NCI-H345 treated with DMSO at 0.1 percent for 48 hours (cell line): ENCODE measurements around the gene ZBTB20.

Experiments
- DNase-seq: peaks from one replicate; lab custom pipeline; 2025; ENCODE audit not compliant: unreplicated experiment; lab: John Stamatoyannopoulos, UW

ZBTB20 gene

DNA sequence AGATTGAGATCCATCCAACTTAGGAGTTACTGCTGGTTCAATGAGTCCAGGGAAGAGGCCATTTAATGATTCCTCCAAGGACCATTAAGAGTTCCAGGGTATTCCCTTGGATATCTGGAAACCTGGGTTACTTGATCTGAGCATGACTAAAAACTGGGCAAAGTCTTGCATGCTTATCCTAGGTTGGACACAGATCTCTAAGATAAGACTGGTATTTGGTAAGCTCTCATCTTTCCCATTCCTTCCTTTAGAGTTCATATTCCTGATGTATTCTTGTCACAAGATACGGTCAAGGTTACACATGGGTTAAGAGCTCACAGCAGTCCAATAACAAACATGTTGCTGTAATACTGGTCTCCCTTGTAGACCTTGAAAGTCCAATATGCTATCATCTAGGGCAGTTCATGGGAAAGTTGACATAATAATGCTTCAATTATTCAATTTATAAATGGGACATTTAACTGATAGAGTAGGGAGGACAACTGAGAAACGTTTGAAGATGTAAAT, 551.5 kb downstream of the ZBTB20 start:
- DNase-seq = no peak

DNA sequence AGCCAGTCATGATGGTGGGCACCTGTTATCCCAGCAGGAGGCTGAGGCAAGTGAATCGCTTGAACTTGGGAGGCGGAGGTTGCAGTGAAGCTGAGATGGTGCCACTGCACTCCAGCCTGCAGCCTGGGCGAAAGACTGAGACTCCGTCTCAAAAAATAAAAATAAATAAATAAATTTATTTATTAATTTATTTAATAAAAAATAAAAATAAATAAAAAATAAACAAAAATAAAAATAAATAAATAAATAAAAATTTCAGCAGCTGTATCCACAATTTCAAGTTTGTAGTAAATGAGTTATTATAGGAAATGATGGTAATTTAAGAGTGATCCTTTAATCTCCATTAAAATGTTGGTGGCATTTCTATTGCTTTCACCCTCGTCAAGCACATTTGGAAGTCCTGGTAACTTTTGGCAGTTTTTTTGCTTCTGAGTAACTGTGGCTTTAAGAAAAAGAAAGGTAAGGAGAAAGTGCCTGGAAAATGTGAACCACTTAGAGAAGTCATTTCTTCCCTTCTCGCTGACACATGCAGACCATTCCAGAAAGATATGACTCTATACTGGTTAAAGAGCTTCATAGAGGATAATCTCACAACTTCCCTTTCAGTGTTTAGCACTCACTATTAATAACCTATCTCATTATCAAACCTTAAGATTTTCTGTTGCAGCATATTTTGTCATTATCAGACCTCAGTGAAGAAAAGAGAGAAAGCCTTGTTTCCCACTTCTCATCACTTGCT, 556.6 kb downstream of the ZBTB20 start:
- DNase-seq = no peak

GRCh38 chr3:114587986-114588385, 559.1 kb downstream of the ZBTB20 start:
- DNase-seq = no peak

- DNase-seq = no peak
These were observed 561.0 kb downstream of the ZBTB20 start for GRCh38 chr3:114586119-114586518.

- no peak for DNase-seq
These were observed 561.4 kb downstream of the ZBTB20 start for GRCh38 chr3:114585687-114586086.

GRCh38 chr3:114584734-114585371, 562.2 kb downstream of the ZBTB20 start:
- no peak for DNase-seq

- DNase-seq = no peak
These were observed 564.2 kb downstream of the ZBTB20 start for GRCh38 chr3:114582929-114583328.

DNA sequence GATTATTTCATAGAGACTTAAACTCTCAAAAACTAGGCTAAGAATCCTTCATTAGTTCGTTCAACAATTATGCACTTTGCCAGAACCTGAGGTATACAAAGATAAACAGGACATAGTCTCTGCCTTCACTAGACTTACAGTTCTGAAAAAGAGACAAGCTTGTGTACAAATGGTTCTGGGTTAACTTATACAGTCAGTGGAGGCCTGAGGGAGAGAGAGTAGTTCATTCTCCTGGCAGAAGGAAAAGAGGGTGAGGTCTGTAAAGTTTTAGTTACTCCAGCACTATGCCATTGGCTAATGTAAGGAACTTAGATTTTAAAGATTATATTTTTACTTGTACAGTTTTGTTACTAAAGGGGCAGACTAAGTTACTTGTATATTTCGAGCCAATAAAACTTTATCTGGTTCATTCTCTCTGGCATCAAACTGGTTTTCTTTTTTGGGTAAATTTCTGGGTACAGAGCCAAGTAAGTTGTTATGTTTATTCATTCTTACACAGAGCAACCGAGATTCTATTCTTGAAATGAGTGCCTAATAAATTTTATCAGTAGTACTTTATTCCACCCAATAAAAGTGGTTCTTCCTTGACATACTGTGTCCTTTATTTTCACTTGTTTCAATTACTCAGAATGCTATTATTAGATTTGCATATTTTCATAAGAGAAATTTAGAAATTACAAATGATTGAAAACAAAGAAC, 574.6 kb downstream of the ZBTB20 start:
- DNase-seq = no peak

GRCh38 chr3:114571363-114571762, 575.7 kb downstream of the ZBTB20 start:
- no peak for DNase-seq

GRCh38 chr3:114569186-114569585, 577.9 kb downstream of the ZBTB20 start:
- DNase-seq = no peak

DNA sequence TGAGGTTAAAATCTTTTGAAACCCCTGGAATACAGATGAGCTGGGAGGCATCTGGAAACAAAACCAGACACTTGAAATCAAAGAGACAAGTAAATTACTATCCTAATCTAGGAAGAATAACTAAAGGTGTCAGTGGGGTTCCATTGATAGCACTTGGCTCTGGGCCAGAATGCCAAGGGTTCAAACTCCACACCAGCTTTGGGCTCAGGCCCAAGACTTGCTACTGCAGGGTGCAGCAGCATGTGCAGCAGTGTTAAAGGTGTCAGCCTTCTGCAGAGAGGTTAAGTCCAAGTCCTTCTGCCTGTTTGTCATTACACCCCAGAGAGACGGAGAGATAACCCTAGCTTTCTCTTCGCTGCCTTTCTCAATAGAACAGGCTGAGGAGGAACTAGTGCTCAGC, 579.3 kb downstream of the ZBTB20 start:
- peak; percentile 26 for DNase-seq

DNA sequence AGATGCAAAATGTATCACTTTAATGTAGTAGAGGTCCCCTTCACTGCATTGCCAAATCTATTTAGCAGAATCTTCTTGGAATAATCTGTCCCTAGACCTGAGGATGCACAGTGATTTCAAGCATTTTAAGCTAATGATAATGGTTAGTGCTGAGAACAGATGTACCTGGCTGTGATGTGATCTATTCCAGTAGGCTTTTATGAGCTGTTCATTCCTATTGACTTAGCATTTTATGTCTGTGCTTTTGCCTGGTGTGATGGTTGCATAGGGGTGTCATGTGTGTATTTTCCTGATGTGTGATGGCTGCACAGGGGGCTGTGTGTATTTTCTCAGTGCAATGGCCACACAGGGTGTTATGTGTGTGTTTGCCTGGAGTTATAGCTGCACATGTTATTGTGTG, 580.3 kb downstream of the ZBTB20 start:
- DNase-seq = no peak

DNA sequence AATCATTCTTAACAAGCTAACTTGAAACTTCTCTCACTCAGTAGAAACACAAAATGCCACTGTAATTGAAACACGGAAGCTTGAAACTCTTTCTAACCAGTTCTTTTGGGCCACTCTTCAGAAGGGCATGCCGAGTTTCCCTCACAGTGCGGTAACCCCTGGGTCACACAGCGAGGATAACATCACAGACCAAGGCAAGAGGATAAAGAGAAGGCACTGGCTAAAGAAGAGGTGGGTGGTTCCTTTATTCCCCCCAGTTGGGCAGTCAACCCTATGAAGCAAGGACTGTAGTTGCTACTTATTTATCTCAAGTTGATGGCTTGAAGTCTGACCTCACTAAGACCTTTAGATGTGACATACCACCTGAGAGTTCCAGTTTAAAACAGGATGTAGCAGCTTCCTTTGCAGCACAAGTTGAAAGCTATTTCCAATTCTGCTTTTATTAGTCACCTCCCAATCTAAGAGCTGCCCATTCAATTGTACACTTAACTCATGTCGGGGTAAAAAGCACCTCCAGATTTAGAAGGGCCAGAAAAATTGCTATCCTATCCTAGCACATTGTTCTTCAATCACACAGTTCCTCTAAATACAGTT, 580.8 kb downstream of the ZBTB20 start:
- no peak for DNase-seq

GRCh38 chr3:114565216-114565615, 581.9 kb downstream of the ZBTB20 start:
- no peak for DNase-seq

- DNase-seq = no peak
These were observed 583.4 kb downstream of the ZBTB20 start for GRCh38 chr3:114563720-114564119.

DNA sequence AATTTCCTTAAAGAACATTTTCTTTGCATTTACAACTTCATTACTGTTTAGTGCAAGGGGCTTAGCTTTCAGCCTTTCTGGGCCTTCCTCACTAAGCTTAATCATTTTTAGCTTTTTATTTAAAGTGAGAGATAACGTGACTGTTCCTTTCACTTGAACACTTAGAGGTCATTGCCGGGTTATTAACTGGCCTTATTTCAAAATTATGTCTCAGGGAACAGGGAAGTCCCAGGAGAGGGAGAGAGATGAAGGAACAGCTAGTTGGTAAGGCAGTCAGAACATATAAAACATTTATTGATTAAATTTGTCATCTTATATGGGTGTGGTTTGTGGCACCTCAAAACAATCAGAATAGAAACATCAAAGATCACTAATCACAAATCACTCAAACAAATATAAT, 584.5 kb downstream of the ZBTB20 start:
- no peak for DNase-seq

DNA sequence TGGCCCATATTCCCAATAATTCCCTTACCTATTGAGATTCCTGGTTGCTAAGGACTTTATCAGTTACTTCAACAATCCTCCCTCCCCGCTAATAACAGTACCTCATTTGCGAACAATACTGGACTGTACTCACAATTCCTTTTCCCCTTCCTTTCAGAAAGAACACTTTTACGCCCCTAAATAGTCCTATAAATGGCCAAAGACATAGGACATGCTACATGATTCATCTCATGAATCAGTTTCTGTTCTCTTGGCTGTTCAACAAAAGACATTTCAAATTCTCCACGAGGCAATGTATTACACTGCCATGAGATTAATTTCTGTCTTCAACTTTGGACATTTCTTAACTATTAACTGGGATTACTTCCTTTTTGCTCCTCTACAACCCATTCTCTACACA, 588.8 kb downstream of the ZBTB20 start:
- DNase-seq = no peak

DNA sequence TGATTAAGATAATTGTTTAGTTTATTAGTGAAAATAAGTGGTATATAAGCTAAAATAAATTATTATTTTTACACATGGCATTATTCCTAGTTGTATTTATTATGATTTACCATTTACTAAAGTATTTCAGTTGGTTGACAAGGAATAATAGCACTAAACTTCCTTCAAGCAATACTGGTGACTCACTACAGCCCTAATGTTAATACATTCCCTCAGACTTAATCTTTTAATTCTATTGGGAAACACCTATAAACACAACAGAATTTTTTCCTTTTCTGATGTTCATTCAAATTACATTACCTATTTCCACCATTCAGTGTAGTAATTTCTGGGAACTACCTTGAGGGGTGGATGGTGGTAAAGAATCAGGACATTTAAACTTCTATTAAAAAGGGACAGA, 589.3 kb downstream of the ZBTB20 start:
- DNase-seq = no peak

DNA sequence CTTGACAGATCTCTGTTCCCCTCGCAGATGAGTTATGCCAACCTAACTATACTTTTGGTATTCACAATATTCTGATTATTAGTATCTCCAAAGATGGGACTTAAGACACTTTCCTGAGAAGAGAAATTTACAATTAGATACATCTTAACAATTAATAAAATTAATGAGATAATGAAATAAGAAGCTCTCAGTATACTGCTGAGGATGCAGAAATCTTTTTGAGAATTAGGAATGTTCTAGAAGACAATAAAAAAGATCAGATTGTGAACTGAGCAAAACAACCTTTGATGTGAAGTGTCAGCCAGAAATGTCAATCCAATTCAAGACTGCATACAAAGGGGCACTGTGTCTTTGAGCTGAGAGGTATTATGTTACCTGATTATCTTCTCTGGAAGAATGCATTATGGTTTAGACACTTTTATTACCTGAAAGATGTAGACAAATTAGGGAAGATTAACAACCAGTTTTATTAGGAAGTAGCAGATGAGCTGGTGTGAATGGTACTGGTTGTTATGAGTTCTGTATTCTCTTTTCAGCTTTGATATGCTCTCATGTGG, 590.4 kb downstream of the ZBTB20 start:
- no peak for DNase-seq

DNA sequence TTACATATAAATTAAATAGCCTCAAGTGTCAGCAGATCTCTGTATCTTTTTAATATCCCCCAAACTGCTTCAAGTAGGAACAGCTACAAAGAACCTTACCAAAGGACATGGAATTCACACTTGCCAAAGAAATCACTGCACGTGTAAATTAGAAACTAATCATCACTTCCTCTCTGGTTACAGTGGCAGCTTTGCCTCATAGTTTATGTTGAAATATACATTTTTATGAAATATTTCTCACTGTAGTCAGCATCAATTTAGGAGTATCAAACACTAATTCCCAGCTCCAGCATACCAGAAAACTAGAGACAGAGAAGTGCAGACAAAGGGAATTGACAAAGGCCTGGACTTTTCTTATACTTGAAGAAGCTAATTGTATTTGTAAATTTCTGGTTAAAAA, 592.4 kb downstream of the ZBTB20 start:
- no peak for DNase-seq

DNA sequence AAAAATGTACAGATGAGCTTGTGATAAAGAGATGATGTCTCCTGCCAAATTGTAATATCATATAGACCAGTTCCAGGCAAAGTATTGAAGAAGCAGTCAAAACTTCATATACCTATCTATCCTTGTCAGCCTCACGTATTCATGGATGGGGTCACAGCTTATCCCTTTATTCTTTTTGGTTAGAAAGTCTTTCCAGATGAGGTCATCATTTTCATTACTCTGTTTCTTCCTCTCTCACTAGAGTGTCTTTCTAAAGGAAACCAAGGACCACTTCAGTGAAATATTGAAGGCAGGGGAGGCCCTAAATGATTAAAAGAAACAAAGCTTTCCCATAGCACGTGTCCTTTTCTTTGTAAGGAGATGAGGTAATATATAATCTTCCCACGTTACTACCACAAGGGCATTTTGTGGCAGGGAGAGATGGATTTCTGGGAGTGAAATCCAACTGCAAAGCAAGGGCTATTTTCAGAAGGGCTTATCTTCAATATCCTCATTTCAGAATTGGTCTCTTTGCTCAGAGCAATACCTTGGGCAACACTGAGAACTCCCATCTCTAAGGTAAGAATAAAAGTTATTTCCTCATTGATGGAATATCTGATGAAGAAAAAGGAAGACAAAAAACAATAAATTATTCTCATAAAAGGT, 593.0 kb downstream of the ZBTB20 start:
- DNase-seq = no peak
